Measurements from ENCODE around the gene MAPKAP1. TPM values are rescaled to one million over a fixed set of nuclear protein-coding genes. Genes with fewer than 3 reads are reported as not detected.

The MAPKAP1 gene
- polyA plus RNA-seq, 3 donors, result 39.9 to 57.5 (median 44.1) TPM

- peaks cover 0 to 1% (median 0%) of the 10 kb centered on the region in 3 donors for H3K27me3 Mint-ChIP-seq (ENCODE audit: low read depth in 3 of 3)
- Histone ChIP-seq H3K27ac (ENCODE audit: low read depth in 1 of 2, low read length in 2 of 2) (peak overlapping the region in 1 of 2 donors; percentile 75), H3K9ac (ENCODE audit: insufficient read depth, low read length, poor library complexity, severe bottlenecking) (peak overlapping the region; percentile 80), H3K79me2 (ENCODE audit: insufficient read depth, low read length) (peaks cover 46% of the 10 kb centered on the region), H3K4me1 (ENCODE audit: control insufficient read depth in 1 of 2, insufficient read depth in 2 of 2, low read length in 2 of 2) (peaks cover 14 to 36% of the 10 kb centered on the region in 2 donors), H3K27me3 (ENCODE audit: control insufficient read depth in 2 of 2, insufficient read depth in 2 of 2, low read length in 2 of 2) (no peaks in the 10 kb centered on the region), H2AFZ (ENCODE audit: insufficient read depth, low read depth, low read length, poor library complexity, severe bottlenecking) (peak overlapping the region; percentile 78), H3K4me2 (replicated peaks; ENCODE audit: extremely low read depth, low read length, poor library complexity, severe bottlenecking) (peak overlapping the region; percentile 81), H3K4me3 (replicated peaks in 1 of 3; ENCODE audit: low read depth in 2 of 3, low read length in 3 of 3) (peak overlapping the region; percentile 69 to 93 (median 83)), H4K20me1 (ENCODE audit: insufficient read depth, low read length) (peaks cover 8% of the 10 kb centered on the region), H3K36me3 (replicated peaks in 1 of 2; ENCODE audit: control insufficient read depth in 1 of 2, insufficient read depth in 2 of 2, low read length in 2 of 2) (peaks cover 0 to 2% of the 10 kb centered on the region in 2 donors), H3K9me3 (replicated peaks in 1 of 2; ENCODE audit: control insufficient read depth in 1 of 2, insufficient read depth in 1 of 2, low read length in 2 of 2) (no peaks in the 10 kb centered on the region)
- H3K4me3 Mint-ChIP-seq, result peak overlapping the region; percentile 97 to 99
- intact Hi-C loops (cut with micrococcal nuclease), result loop anchor here (5.0 to 10.0 kb wide), 7 partner anchors 36 to 194 kb away; partner anchors contain the start of gene MAPKAP1 (in 1 of the 2)
- H3K9me3 Mint-ChIP-seq, result no peaks in the 10 kb centered on the region
- peaks cover 36% of the 10 kb centered on the region for H3K4me1 Mint-ChIP-seq
- WGBS (ENCODE audit: insufficient coverage), result 16% methylated on average over 26 of the region's 30 CpGs
- no peak for TF ChIP-seq CTCF (IDR thresholded peaks at IDR 0.05)
- DNase-seq, result peak in 1 of 3 donors; percentile 5
- peak overlapping the region in 6 of 7 donors; percentile 60 to 90 (median 78) for H3K27ac Mint-ChIP-seq
- H3K36me3 Mint-ChIP-seq, result peaks cover 13% of the 10 kb centered on the region in 2 donors
Observed at GRCh38 chr9:125748446-125749099, 41.6 kb upstream of the MAPKAP1 start.

GRCh38 chr9:125747765-125748445 lies 40.9 kb upstream of the MAPKAP1 start:
- Histone ChIP-seq H3K27ac (ENCODE audit: low read depth in 1 of 2, low read length in 2 of 2) (peak overlapping the region in 1 of 2 donors; percentile 75), H4K20me1 (ENCODE audit: insufficient read depth, low read length) (peaks cover 8% of the 10 kb centered on the region), H3K79me2 (ENCODE audit: insufficient read depth, low read length) (peaks cover 46% of the 10 kb centered on the region), H2AFZ (ENCODE audit: insufficient read depth, low read depth, low read length, poor library complexity, severe bottlenecking) (peak overlapping the region; percentile 78), H3K4me2 (replicated peaks; ENCODE audit: extremely low read depth, low read length, poor library complexity, severe bottlenecking) (peak overlapping the region; percentile 81), H3K27me3 (ENCODE audit: control insufficient read depth in 2 of 2, insufficient read depth in 2 of 2, low read length in 2 of 2) (no peaks in the 10 kb centered on the region), H3K36me3 (replicated peaks in 1 of 2; ENCODE audit: control insufficient read depth in 1 of 2, insufficient read depth in 2 of 2, low read length in 2 of 2) (peaks cover 0 to 2% of the 10 kb centered on the region in 2 donors), H3K9ac (ENCODE audit: insufficient read depth, low read length, poor library complexity, severe bottlenecking) (peak overlapping the region; percentile 80), H3K9me3 (replicated peaks in 1 of 2; ENCODE audit: control insufficient read depth in 1 of 2, insufficient read depth in 1 of 2, low read length in 2 of 2) (no peaks in the 10 kb centered on the region), H3K4me3 (replicated peaks in 1 of 3; ENCODE audit: low read depth in 2 of 3, low read length in 3 of 3) (peak overlapping the region; percentile 69 to 93 (median 83)), H3K4me1 (ENCODE audit: control insufficient read depth in 1 of 2, insufficient read depth in 2 of 2, low read length in 2 of 2) (peaks cover 14 to 36% of the 10 kb centered on the region in 2 donors)
- H3K27me3 Mint-ChIP-seq (ENCODE audit: low read depth in 3 of 3), result peaks cover 0 to 1% (median 0%) of the 10 kb centered on the region in 3 donors
- peak overlapping the region; percentile 97 to 99 for H3K4me3 Mint-ChIP-seq
- peaks cover 36% of the 10 kb centered on the region for H3K4me1 Mint-ChIP-seq
- H3K27ac Mint-ChIP-seq, result peak overlapping the region in 5 of 7 donors; percentile 62 to 90 (median 84)
- DNase-seq, result peak in 2 of 3 donors; percentile 23 to 32
- TF ChIP-seq CTCF (IDR thresholded peaks at IDR 0.05), result no peak
- intact Hi-C loops (cut with micrococcal nuclease), result loop anchor here (2.0 to 10.0 kb wide), 8 partner anchors 36 to 193 kb away; partner anchors contain the start of gene MAPKAP1 (in 1 of the 2)
- H3K36me3 Mint-ChIP-seq, result peaks cover 12 to 13% of the 10 kb centered on the region in 2 donors
- under 1% methylated on average over 88 of the region's 88 CpGs for WGBS (ENCODE audit: insufficient coverage)
- H3K9me3 Mint-ChIP-seq, result no peaks in the 10 kb centered on the region
